CD4-positive, alpha-beta T cell treated with Interleukin-17A for 1 hour (primary cell): ENCODE data around the gene ARG2.
A peak's percentile ranks its signal among the peaks of the same experiment; 100 is the strongest.

ENCODE experiments used
- DNase-seq: peaks from one replicate; pipeline ENCODE4 v3.0.0-alpha.2; 2020

Gene ARG2

GRCh38 chr14:67694791-67695393 is 75.2 kb downstream of the ARG2 start:
- DNase-seq = peak; percentile 80

GRCh38 chr14:67695394-67695949 is 75.8 kb downstream of the ARG2 start, which contains the start of gene RDH11:
Gene RDH11, minus strand, starts transcription at chr14:67695764. Its CDS starts 61 bp downstream, at chr14:67695703.
- peak; percentile 91 for DNase-seq

GRCh38 chr14:67697006-67697405 is 77.3 kb downstream of the ARG2 start:
- DNase-seq = no peak

- DNase-seq = no peak
These were observed 78.5 kb downstream of the ARG2 start for GRCh38 chr14:67698179-67698578.
